GM12878 (cell line): ENCODE results near the gene SIMC1. TPM values are rescaled to one million over a fixed set of nuclear protein-coding genes. Genes with fewer than 3 reads are reported as not detected.
A peak's percentile ranks its signal among the peaks of the same experiment; 100 is the strongest.

Experiments used
- ATF3 ChIP-seq: IDR thresholded peaks from 2 replicates; pipeline ENCODE4 v1.6.1; 2011; ENCODE audit warnings: low read depth, mild to moderate bottlenecking, low read length, moderate library complexity, borderline replicate concordance; ENCODE audit errors: extremely low read depth
- BCL11A ChIP-seq: IDR thresholded peaks from 2 replicates; pipeline ENCODE4 v1.6.1; 2011; ENCODE audit warnings: low read depth, low read length
- BMI1 ChIP-seq: fragments of 450-650 bp; IDR thresholded peaks from 2 replicates; pipeline ENCODE4 v1.6.1; 2016; ENCODE audit warnings: mild to moderate bottlenecking, moderate library complexity, borderline replicate concordance
- CHD1 ChIP-seq: IDR thresholded peaks from 2 replicates; pipeline ENCODE4 v1.6.1; 2012; ENCODE audit warnings: low read depth, low read length, improper control_type of control experiment
- CREB1 ChIP-seq: IDR thresholded peaks from 2 replicates; pipeline ENCODE4 v1.6.1; 2012; ENCODE audit warnings: low read depth, mild to moderate bottlenecking, inconsistent platforms
- EED ChIP-seq: sonication (generic); IDR thresholded peaks from 2 replicates; pipeline ENCODE4 v1.6.1; 2016; ENCODE audit warnings: antibody characterized with exemption, low read depth
- ETV6 ChIP-seq, 2 experiments: fragments of 450-650 bp in 1 of 2; IDR thresholded peaks in 1 of 2; conservative IDR thresholded peaks in 1 of 2; 2 replicates each; pipeline ENCODE4 v1.6.1; 2014; ENCODE audit warnings: antibody characterized with exemption in 1 of 2, borderline replicate concordance in 1 of 2, low read depth in 1 of 2, mild to moderate bottlenecking in 1 of 2, moderate library complexity in 1 of 2
- GABPA ChIP-seq: IDR thresholded peaks from 2 replicates; pipeline ENCODE4 v1.6.1; 2014; ENCODE audit warnings: antibody characterized with exemption, low read depth, mild to moderate bottlenecking, inconsistent platforms
- HSF1 ChIP-seq: fragments of 150-350 bp; IDR thresholded peaks from 2 replicates; pipeline ENCODE4 v1.6.1; 2014; ENCODE audit warnings: mild to moderate bottlenecking, low read depth, low read length
- IKZF1 ChIP-seq: fragments of 450-650 bp; conservative IDR thresholded peaks from 2 replicates; pipeline ENCODE4 v1.6.1; 2017; ENCODE audit warnings: antibody characterized with exemption, mild to moderate bottlenecking
- JUNB ChIP-seq: IDR thresholded peaks from 2 replicates; pipeline ENCODE4 v1.6.1; 2016; ENCODE audit warnings: antibody characterized with exemption, mild to moderate bottlenecking
- JUND ChIP-seq: IDR thresholded peaks from 2 replicates; pipeline ENCODE4 v1.6.1; 2012; ENCODE audit warnings: low read depth, mild to moderate bottlenecking, low read length, improper control_type of control experiment, moderate library complexity
- KDM1A ChIP-seq: fragments of 200-600 bp; sonication (generic); IDR thresholded peaks from 2 replicates; pipeline ENCODE4 v1.6.1; 2016; ENCODE audit warnings: borderline replicate concordance
- MXI1 ChIP-seq: fragments of 150-350 bp; IDR thresholded peaks from 2 replicates; pipeline ENCODE4 v1.6.1; 2011; ENCODE audit warnings: low read depth, mild to moderate bottlenecking, inconsistent platforms, low read length, improper control_type of control experiment
- MYC ChIP-seq: IDR thresholded peaks from 2 replicates; pipeline ENCODE4 v1.6.1; 2011; ENCODE audit warnings: mild to moderate bottlenecking, low read length, moderate library complexity, inconsistent platforms; ENCODE audit not compliant: insufficient read depth, insufficient replicate concordance, insufficient read length, severe bottlenecking
- NFYB ChIP-seq: IDR thresholded peaks from 2 replicates; pipeline ENCODE4 v1.6.1; 2011; ENCODE audit warnings: low read depth, mild to moderate bottlenecking, low read length, improper control_type of control experiment, moderate library complexity; ENCODE audit not compliant: insufficient read depth
- NR2C1 ChIP-seq: fragments of 450-650 bp; IDR thresholded peaks from 2 replicates; pipeline ENCODE4 v1.6.1; 2017; ENCODE audit warnings: antibody characterized with exemption, mild to moderate bottlenecking, moderate library complexity
- POLR2A ChIP-seq: IDR thresholded peaks from 2 replicates; pipeline ENCODE4 v1.6.1; 2011; ENCODE audit warnings: low read depth, mild to moderate bottlenecking, low read length
- RELA ChIP-seq: fragments of 450-650 bp; IDR thresholded peaks from 2 replicates; pipeline ENCODE4 v1.8.0; 2014; ENCODE audit warnings: borderline replicate concordance; ENCODE audit not compliant: partially characterized antibody
- SIX5 ChIP-seq: IDR thresholded peaks from 2 replicates; pipeline ENCODE4 v1.6.1; 2011; ENCODE audit warnings: mild to moderate bottlenecking, low read depth, low read length, moderate library complexity; ENCODE audit not compliant: severe bottlenecking
- SMAD1 ChIP-seq: fragments of 450-650 bp; IDR thresholded peaks from 2 replicates; pipeline ENCODE4 v1.6.1; 2018; ENCODE audit warnings: mild to moderate bottlenecking, low read depth; ENCODE audit not compliant: partially characterized antibody
- WRNIP1 ChIP-seq: IDR thresholded peaks from 2 replicates; pipeline ENCODE4 v1.6.1; 2011; ENCODE audit warnings: low read depth, low read length, improper control_type of control experiment, borderline replicate concordance
- ZBED1 ChIP-seq: IDR thresholded peaks from 2 replicates; pipeline ENCODE4 v1.6.1; 2016; ENCODE audit warnings: borderline replicate concordance
- ZNF207 ChIP-seq: fragments of 450-650 bp; IDR thresholded peaks from 2 replicates; pipeline ENCODE4 v1.6.1; 2014; ENCODE audit warnings: antibody characterized with exemption, mild to moderate bottlenecking, borderline replicate concordance
- ZSCAN29 ChIP-seq: fragments of 450-650 bp; IDR thresholded peaks from 2 replicates; pipeline ENCODE4 v1.6.1; 2017; ENCODE audit warnings: mild to moderate bottlenecking, moderate library complexity
- polyA plus RNA-seq, 11 experiments: library from polyadenylated mRNA; depleted of rRNA in 4 of 11; unstranded in 6 of 11; stranded (reverse) in 5 of 11; fragments of >200 nt; fragmentation: Nextera tagmentation in 4 of 11; fragmentation: Illumina TruSeq in 1 of 11; extraction: Ambion mirVana in 4 of 11; extraction: Trizol in 1 of 11; gene quantifications; 1 replicate in 1 of 11; 2 replicates in 10 of 11; pipeline versions ENCODE4 v1.2.1 to v1.2.3, GENCODE V29; 2011 to 2016; ENCODE audit warnings: inconsistent platforms in 2 of 11, missing spikeins in 2 of 11, low read depth in 1 of 11
- total RNA-seq, 4 experiments: library from RNA; depleted of rRNA in 3 of 4; stranded (reverse); fragments of >200 nt in 3 of 4; fragmentation: Illumina TruSeq in 1 of 4; extraction: Trizol in 1 of 4; gene quantifications; 2 replicates each; pipeline versions ENCODE4 v1.2.1 to v1.2.3, GENCODE V29; 2013 to 2021
- TF ChIP-seq, protein P1 (sequence below): fragments of 450-650 bp; IDR thresholded peaks from 2 replicates; pipeline ENCODE4 v1.6.1; 2014; ENCODE audit warnings: mild to moderate bottlenecking
- TF ChIP-seq, protein P2 (sequence below): IDR thresholded peaks from 2 replicates; pipeline ENCODE4 v1.6.1; 2011; ENCODE audit warnings: borderline replicate concordance, low read depth, mild to moderate bottlenecking, moderate library complexity, low read length; ENCODE audit not compliant: insufficient read depth, poor library complexity, severe bottlenecking

The SIMC1 gene
- total and polyA plus RNA-seq, 10 of the 15 experiments (the other 5 are each of a cell fraction or from before 2014, with no cell fraction given): 3.0 to 16.5 (median 10.4) TPM

DNA sequence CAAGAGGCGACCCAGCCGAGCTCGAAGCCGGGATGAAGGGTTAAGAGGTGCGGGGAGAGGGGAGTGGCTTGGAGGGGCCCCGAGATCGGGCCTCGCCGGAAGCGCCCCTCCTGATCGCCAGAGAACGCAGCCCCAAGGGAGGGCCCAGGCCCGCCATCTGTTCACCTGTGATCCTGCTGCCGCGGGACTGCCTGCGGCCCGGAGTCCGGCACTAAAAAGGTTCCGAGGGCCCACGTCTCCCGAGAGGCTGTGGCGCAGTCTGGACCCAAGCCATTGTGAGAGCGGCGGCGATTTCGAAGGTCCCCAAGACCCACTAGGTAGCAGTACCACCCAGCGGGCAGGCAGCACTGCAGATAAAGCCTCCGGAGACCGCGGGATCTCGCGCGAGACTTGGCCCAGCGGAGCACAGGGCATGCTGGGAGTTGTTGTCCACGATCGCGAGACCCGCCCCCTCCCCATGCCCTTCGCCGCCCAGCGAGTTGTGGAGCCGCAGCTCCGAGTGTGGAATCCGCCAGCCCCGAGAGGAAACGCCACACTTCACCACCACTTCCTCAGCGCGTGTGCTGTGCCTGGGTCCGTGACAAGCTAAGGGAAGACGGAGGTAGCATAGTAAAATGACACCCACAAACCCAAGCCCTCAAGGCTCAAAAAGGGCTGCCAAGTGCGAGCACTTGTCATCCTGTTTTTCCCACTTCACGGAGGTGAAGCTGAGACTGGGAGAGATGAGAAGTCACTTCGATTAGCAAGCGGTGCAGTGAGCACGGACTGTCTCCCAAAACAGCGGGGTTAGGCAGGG is 123.4 kb downstream of the SIMC1 start, which contains the start of gene KIAA1191 (continued):
- TF ChIP-seq MYC (no peak), EED (peak; percentile 20; the same call in 1 of the 2 replicates), SMAD1 (no peak), POLR2A (peak; percentile 100), HSF1 (no peak), RELA (peak; percentile 13), CREB1 (peak; percentile 47), JUNB (no peak), BCL11A (no peak), ZSCAN29 (no peak), BMI1 (no peak), ZNF207 (no peak; the same call in 1 of the 2 replicates), NR2C1 (no peak), ETV6 (conservative IDR thresholded peaks at IDR 0.05 in 1 of 2, IDR thresholded peaks at IDR 0.05 in 1 of 2; ENCODE audit: borderline replicate concordance in 1 of 2, low read depth in 1 of 2) (no peak), KDM1A (no peak), CHD1 (no peak), NFYB (no peak), ZBED1 (no peak), MXI1 (peak; percentile 53), IKZF1 (peak; percentile 88), SIX5 (peak; percentile 80), ATF3 (no peak), JUND (no peak), GABPA (no peak), WRNIP1 (no peak)
- TF ChIP-seq, protein P1, sequence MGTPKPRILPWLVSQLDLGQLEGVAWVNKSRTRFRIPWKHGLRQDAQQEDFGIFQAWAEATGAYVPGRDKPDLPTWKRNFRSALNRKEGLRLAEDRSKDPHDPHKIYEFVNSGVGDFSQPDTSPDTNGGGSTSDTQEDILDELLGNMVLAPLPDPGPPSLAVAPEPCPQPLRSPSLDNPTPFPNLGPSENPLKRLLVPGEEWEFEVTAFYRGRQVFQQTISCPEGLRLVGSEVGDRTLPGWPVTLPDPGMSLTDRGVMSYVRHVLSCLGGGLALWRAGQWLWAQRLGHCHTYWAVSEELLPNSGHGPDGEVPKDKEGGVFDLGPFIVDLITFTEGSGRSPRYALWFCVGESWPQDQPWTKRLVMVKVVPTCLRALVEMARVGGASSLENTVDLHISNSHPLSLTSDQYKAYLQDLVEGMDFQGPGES: no peak
- TF ChIP-seq, protein P2, sequence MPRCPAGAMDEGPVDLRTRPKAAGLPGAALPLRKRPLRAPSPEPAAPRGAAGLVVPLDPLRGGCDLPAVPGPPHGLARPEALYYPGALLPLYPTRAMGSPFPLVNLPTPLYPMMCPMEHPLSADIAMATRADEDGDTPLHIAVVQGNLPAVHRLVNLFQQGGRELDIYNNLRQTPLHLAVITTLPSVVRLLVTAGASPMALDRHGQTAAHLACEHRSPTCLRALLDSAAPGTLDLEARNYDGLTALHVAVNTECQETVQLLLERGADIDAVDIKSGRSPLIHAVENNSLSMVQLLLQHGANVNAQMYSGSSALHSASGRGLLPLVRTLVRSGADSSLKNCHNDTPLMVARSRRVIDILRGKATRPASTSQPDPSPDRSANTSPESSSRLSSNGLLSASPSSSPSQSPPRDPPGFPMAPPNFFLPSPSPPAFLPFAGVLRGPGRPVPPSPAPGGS: no peak
